OCI-LY1 (cell line): Measurements from ENCODE around the gene PACSIN2.

ENCODE experiments used
- EZH2 ChIP-seq: fragments of 200-600 bp; sonication (generic), shearing (Covaris generic); IDR thresholded peaks from 2 replicates; pipeline ENCODE4 v1.8.0; 2017; ENCODE audit warnings: borderline replicate concordance, mixed run types, mild to moderate bottlenecking, antibody characterized with exemption, low read length, moderate library complexity, mixed read lengths
- TF ChIP-seq, protein P1 (sequence below): fragments of 200-600 bp; sonication (generic), shearing (Covaris generic); IDR thresholded peaks from 2 replicates; pipeline ENCODE4 v1.5.1; 2017; ENCODE audit warnings: mild to moderate bottlenecking, antibody characterized with exemption, low read length, moderate library complexity, mixed read lengths

GRCh38 chr22:42990131-42990838 lies 24.7 kb downstream of the PACSIN2 start:
- TF ChIP-seq, protein P1, sequence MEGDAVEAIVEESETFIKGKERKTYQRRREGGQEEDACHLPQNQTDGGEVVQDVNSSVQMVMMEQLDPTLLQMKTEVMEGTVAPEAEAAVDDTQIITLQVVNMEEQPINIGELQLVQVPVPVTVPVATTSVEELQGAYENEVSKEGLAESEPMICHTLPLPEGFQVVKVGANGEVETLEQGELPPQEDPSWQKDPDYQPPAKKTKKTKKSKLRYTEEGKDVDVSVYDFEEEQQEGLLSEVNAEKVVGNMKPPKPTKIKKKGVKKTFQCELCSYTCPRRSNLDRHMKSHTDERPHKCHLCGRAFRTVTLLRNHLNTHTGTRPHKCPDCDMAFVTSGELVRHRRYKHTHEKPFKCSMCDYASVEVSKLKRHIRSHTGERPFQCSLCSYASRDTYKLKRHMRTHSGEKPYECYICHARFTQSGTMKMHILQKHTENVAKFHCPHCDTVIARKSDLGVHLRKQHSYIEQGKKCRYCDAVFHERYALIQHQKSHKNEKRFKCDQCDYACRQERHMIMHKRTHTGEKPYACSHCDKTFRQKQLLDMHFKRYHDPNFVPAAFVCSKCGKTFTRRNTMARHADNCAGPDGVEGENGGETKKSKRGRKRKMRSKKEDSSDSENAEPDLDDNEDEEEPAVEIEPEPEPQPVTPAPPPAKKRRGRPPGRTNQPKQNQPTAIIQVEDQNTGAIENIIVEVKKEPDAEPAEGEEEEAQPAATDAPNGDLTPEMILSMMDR = no peak
- TF ChIP-seq EZH2 = no peak
